WI38 (cell line): ENCODE results near the gene ZNF507.

Experiments used
- H3K4me3 ChIP-seq: 2 replicates; pipeline ENCODE4 v1.5.1; 2011; ENCODE audit warnings: low read depth, mild to moderate bottlenecking, control low read depth, low read length
- TF ChIP-seq, protein P1 (sequence below): IDR thresholded peaks from 2 replicates; pipeline ENCODE4 v1.5.1; 2012; ENCODE audit warnings: low read depth, mild to moderate bottlenecking, control low read depth, low read length

The ZNF507 gene

GRCh38 chr19:32350471-32350865 lies 5.1 kb downstream of the ZNF507 start:
- H3K4me3 ChIP-seq: no peak overlapping the region
- TF ChIP-seq, protein P1, sequence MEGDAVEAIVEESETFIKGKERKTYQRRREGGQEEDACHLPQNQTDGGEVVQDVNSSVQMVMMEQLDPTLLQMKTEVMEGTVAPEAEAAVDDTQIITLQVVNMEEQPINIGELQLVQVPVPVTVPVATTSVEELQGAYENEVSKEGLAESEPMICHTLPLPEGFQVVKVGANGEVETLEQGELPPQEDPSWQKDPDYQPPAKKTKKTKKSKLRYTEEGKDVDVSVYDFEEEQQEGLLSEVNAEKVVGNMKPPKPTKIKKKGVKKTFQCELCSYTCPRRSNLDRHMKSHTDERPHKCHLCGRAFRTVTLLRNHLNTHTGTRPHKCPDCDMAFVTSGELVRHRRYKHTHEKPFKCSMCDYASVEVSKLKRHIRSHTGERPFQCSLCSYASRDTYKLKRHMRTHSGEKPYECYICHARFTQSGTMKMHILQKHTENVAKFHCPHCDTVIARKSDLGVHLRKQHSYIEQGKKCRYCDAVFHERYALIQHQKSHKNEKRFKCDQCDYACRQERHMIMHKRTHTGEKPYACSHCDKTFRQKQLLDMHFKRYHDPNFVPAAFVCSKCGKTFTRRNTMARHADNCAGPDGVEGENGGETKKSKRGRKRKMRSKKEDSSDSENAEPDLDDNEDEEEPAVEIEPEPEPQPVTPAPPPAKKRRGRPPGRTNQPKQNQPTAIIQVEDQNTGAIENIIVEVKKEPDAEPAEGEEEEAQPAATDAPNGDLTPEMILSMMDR: no peak

DNA sequence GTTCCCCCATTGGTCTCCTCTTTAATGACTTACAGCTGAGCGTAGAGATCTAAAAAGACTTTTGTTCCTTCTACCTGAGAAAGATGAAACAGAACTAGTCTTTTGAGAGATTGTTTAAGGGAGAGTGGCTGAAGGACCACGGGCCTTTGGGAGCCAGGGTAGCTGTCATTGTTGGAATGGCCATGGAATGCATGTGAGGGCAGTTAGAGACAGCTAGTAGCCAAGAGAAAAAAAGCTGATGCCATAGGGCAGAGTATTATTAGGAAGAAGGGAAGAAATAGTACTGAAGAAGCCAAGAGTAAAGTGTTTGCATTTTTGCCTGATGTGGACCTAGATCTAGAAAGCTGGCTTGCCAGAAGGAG lies 5.6 kb downstream of the ZNF507 start:
- TF ChIP-seq, protein P1: no peak
- H3K4me3 ChIP-seq: no peak overlapping the region

GRCh38 chr19:32352241-32352630 lies 6.8 kb downstream of the ZNF507 start:
- TF ChIP-seq, protein P1: no peak
- no peak overlapping the region for H3K4me3 ChIP-seq

- no peak overlapping the region for H3K4me3 ChIP-seq
- TF ChIP-seq, protein P1: no peak
Observed at GRCh38 chr19:32354345-32354744, 8.9 kb downstream of the ZNF507 start.

- no peak overlapping the region for H3K4me3 ChIP-seq
- TF ChIP-seq, protein P1: no peak
Observed at GRCh38 chr19:32355309-32355708, 9.9 kb downstream of the ZNF507 start.

- TF ChIP-seq, protein P1: no peak
- H3K4me3 ChIP-seq: no peak overlapping the region
Observed at GRCh38 chr19:32357720-32358119, 12.3 kb downstream of the ZNF507 start.

- no peak overlapping the region for H3K4me3 ChIP-seq
- TF ChIP-seq, protein P1: no peak
Observed at GRCh38 chr19:32358321-32358720, 12.9 kb downstream of the ZNF507 start.
